Measurements from ENCODE around the gene BTNL3.

The BTNL3 gene, protein sequence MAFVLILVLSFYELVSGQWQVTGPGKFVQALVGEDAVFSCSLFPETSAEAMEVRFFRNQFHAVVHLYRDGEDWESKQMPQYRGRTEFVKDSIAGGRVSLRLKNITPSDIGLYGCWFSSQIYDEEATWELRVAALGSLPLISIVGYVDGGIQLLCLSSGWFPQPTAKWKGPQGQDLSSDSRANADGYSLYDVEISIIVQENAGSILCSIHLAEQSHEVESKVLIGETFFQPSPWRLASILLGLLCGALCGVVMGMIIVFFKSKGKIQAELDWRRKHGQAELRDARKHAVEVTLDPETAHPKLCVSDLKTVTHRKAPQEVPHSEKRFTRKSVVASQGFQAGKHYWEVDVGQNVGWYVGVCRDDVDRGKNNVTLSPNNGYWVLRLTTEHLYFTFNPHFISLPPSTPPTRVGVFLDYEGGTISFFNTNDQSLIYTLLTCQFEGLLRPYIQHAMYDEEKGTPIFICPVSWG

DNA sequence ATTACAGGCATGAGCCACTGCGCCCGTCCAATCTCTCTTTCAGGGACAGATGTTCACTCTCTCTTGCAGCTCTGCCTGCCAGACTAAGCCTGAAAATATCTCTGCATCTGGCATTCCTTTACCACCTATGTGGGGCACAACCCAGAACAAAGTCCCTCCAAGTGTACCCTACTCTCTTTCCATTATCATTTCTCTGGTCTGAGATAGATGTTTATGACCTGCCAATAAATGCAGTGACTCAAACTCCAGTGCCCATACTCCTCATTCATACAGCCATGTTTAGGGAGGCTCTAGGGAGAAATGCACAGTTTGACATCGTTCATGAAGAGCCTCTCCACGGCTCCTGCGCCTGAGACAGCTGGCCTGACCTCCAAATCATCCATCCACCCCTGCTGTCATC is at the start of gene BTNL3:
BTNL3 (plus strand) TSS at position 255 of the 400 bp plus-strand sequence. CDS start 183 bp downstream, outside the sequence.
- H3K27me3 ChIP-seq (ENCODE audit: control insufficient read depth, insufficient read depth, low read length): no peaks in the 10 kb centered on the region
- DNase-seq (ENCODE audit: low read depth, low spot score): no peak
- no peak within 1 kb of the TSS for H3K27ac ChIP-seq (ENCODE audit: low read length)
- H3K4me1 ChIP-seq (ENCODE audit: control insufficient read depth, insufficient read depth, low read length): no peaks in the 10 kb centered on the region
- H3K4me3 ChIP-seq (ENCODE audit: low read length): no peak within 1 kb of the TSS
- no CpG with 5 or more reads among the region's 5 CpGs for WGBS (ENCODE audit: insufficient coverage, insufficient read length)
- H3K36me3 ChIP-seq (ENCODE audit: control insufficient read depth, insufficient read depth, low read length): no peaks in the 10 kb centered on the region
- H3K9me3 ChIP-seq (ENCODE audit: control insufficient read depth, insufficient read depth, low read length): no peaks in the 10 kb centered on the region

DNA sequence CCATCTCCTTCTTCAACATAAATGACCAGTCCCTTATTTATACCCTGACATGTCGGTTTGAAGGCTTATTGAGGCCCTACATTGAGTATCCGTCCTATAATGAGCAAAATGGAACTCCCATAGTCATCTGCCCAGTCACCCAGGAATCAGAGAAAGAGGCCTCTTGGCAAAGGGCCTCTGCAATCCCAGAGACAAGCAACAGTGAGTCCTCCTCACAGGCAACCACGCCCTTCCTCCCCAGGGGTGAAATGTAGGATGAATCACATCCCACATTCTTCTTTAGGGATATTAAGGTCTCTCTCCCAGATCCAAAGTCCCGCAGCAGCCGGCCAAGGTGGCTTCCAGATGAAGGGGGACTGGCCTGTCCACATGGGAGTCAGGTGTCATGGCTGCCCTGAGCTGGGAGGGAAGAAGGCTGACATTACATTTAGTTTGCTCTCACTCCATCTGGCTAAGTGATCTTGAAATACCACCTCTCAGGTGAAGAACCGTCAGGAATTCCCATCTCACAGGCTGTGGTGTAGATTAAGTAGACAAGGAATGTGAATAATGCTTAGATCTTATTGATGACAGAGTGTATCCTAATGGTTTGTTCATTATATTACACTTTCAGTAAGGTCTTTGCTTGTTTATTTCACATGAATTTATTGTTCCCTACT is 38.2 kb upstream of the BTNL3 start:
- H3K27me3 ChIP-seq (ENCODE audit: control insufficient read depth, insufficient read depth, low read length): no peaks in the 10 kb centered on the region
- DNase-seq (ENCODE audit: low read depth, low spot score): no peak
- WGBS (ENCODE audit: insufficient coverage, insufficient read length): no CpG with 5 or more reads among the region's 6 CpGs

DNA sequence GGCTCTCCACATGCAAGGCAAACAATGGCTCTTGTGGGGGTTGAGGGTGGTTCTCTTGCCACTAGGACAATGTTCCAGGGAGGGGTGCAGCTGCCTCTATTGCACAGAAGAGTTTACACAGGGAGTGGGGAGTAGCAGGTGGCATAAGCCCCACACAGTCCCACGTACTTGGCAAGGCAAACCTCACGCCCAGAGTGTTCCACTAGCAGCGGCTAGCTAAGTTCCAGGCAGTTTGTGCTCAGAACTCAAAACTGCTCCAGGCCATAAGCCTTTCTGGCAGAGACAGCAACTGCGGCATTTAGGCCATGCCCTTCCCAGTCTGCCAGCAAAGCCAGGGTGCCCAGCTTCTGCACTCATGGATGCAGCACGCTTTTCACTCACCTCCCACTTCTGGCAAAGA is 29.0 kb upstream of the BTNL3 start:
- no CpG with 5 or more reads among the region's 5 CpGs for WGBS (ENCODE audit: insufficient coverage, insufficient read length)
- no peak overlapping the region for H3K4me3 ChIP-seq (ENCODE audit: low read length)
- no peak for DNase-seq (ENCODE audit: low read depth, low spot score)
- H3K9me3 ChIP-seq (ENCODE audit: control insufficient read depth, insufficient read depth, low read length): no peaks in the 10 kb centered on the region
- no peaks in the 10 kb centered on the region for H3K27me3 ChIP-seq (ENCODE audit: control insufficient read depth, insufficient read depth, low read length)
- no peaks in the 10 kb centered on the region for H3K36me3 ChIP-seq (ENCODE audit: control insufficient read depth, insufficient read depth, low read length)
- no peak overlapping the region for H3K27ac ChIP-seq (ENCODE audit: low read length)
- H3K4me1 ChIP-seq (ENCODE audit: control insufficient read depth, insufficient read depth, low read length): no peaks in the 10 kb centered on the region

More for the DNA sequence above, 38.2 kb upstream of the BTNL3 start:
- Histone ChIP-seq H3K36me3 (ENCODE audit: control insufficient read depth, insufficient read depth, low read length) (no peaks in the 10 kb centered on the region), H3K4me3 (ENCODE audit: low read length) (no peak overlapping the region), H3K4me1 (ENCODE audit: control insufficient read depth, insufficient read depth, low read length) (no peaks in the 10 kb centered on the region), H3K27ac (ENCODE audit: low read length) (no peak overlapping the region), H3K9me3 (ENCODE audit: control insufficient read depth, insufficient read depth, low read length) (no peaks in the 10 kb centered on the region)

DNA sequence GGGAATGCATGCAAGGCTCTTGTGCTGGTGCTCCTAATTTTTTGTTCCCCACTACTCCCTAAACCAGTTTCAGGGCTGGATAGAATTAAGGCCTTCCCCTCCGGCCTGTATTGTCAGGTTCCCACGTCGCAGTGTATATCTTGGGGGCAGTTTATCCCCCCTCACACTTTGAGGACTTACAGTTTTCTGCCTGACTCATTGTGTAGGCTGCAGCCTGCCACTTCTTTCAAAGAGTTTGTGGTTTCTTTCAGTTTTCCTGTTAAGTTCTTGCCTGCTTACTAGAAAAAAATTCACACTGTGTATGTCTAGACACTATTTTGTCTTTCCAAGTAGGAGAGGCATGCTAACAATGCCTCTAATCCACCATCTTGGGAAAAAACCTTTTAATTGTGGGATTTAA is 28.4 kb upstream of the BTNL3 start:
- Histone ChIP-seq H3K36me3 (ENCODE audit: control insufficient read depth, insufficient read depth, low read length) (no peaks in the 10 kb centered on the region), H3K4me1 (ENCODE audit: control insufficient read depth, insufficient read depth, low read length) (no peaks in the 10 kb centered on the region), H3K4me3 (ENCODE audit: low read length) (no peak overlapping the region), H3K27ac (ENCODE audit: low read length) (no peak overlapping the region), H3K27me3 (ENCODE audit: control insufficient read depth, insufficient read depth, low read length) (no peaks in the 10 kb centered on the region), H3K9me3 (ENCODE audit: control insufficient read depth, insufficient read depth, low read length) (no peaks in the 10 kb centered on the region)
- no CpG with 5 or more reads among the region's 3 CpGs for WGBS (ENCODE audit: insufficient coverage, insufficient read length)
- DNase-seq (ENCODE audit: low read depth, low spot score): no peak

DNA sequence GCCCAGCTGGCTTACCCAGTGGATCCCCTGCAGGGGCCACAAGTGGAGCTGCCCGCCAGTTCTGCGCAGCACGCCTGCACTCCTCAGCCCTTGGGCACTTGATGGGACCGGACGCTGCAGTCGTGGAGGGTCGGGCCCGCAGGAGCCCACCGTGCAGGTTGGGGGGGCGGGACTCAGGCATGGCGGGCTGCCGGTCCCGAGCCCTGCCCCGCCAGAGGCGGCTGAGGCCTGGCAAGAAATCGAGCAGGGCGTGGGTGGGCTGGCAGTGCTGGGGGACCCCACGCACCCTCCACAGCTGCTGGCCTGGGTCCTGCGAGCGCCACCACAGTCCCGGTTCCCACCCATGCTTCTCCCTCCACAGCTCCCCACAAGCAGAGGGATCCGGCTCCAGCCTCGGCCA is 19.2 kb upstream of the BTNL3 start:
- DNase-seq (ENCODE audit: low read depth, low spot score): no peak
- Histone ChIP-seq H3K27me3 (ENCODE audit: control insufficient read depth, insufficient read depth, low read length) (no peaks in the 10 kb centered on the region), H3K4me1 (ENCODE audit: control insufficient read depth, insufficient read depth, low read length) (no peaks in the 10 kb centered on the region), H3K9me3 (ENCODE audit: control insufficient read depth, insufficient read depth, low read length) (no peaks in the 10 kb centered on the region), H3K27ac (ENCODE audit: low read length) (no peak overlapping the region), H3K4me3 (ENCODE audit: low read length) (no peak overlapping the region), H3K36me3 (ENCODE audit: control insufficient read depth, insufficient read depth, low read length) (no peaks in the 10 kb centered on the region)
- WGBS (ENCODE audit: insufficient coverage, insufficient read length): no CpG with 5 or more reads among the region's 23 CpGs

DNA sequence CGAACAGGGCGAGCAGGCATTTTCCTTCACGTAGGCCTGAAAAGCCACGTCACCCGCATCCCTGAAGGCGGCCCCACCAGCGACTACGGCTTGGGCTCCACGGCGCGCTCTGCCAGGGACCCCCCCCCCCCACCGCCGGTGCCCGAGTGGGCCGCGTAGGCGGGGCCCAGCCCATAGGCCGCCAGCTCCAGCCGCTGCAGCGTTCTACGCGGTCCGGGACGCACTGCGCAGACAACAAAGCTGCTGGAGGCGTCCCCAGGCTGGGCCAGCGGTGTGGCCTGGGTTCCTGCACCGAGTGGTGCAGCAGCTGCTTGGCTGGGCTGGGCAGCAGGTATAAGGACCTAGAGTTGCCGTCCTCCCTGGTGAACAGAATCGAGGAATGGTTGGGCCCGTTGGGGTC is 18.3 kb upstream of the BTNL3 start:
- H3K27ac ChIP-seq (ENCODE audit: low read length): no peak overlapping the region
- WGBS (ENCODE audit: insufficient coverage, insufficient read length): no CpG with 5 or more reads among the region's 31 CpGs
- no peak overlapping the region for H3K4me3 ChIP-seq (ENCODE audit: low read length)

DNA sequence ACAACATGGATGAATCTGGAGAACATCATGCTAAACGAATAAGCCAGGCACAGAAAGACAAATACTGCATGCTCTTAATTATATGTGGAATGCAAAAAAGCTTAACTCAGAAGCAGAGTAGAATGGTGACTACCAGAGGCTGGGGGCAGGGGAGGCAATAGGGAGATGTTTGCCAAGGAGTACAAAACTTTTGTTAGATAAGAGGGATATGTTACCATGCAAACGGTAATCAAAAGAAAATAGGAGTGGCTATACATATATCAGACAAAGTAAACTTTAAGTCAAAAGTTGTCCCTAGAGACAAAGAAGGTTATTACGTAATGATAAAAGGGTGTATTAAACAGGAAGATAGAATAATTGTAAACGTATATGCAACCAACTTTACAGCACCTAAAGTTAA is 17.8 kb upstream of the BTNL3 start:
- Histone ChIP-seq H3K27ac (ENCODE audit: low read length) (no peak overlapping the region), H3K27me3 (ENCODE audit: control insufficient read depth, insufficient read depth, low read length) (no peaks in the 10 kb centered on the region), H3K4me1 (ENCODE audit: control insufficient read depth, insufficient read depth, low read length) (no peaks in the 10 kb centered on the region), H3K9me3 (ENCODE audit: control insufficient read depth, insufficient read depth, low read length) (no peaks in the 10 kb centered on the region), H3K36me3 (ENCODE audit: control insufficient read depth, insufficient read depth, low read length) (no peaks in the 10 kb centered on the region), H3K4me3 (ENCODE audit: low read length) (no peak overlapping the region)
- DNase-seq (ENCODE audit: low read depth, low spot score): no peak
- no CpG with 5 or more reads among the region's 4 CpGs for WGBS (ENCODE audit: insufficient coverage, insufficient read length)

More for the DNA sequence above, 18.3 kb upstream of the BTNL3 start:
- DNase-seq (ENCODE audit: low read depth, low spot score): no peak
- Histone ChIP-seq H3K36me3 (ENCODE audit: control insufficient read depth, insufficient read depth, low read length) (no peaks in the 10 kb centered on the region), H3K4me1 (ENCODE audit: control insufficient read depth, insufficient read depth, low read length) (no peaks in the 10 kb centered on the region), H3K9me3 (ENCODE audit: control insufficient read depth, insufficient read depth, low read length) (no peaks in the 10 kb centered on the region), H3K27me3 (ENCODE audit: control insufficient read depth, insufficient read depth, low read length) (no peaks in the 10 kb centered on the region)

DNA sequence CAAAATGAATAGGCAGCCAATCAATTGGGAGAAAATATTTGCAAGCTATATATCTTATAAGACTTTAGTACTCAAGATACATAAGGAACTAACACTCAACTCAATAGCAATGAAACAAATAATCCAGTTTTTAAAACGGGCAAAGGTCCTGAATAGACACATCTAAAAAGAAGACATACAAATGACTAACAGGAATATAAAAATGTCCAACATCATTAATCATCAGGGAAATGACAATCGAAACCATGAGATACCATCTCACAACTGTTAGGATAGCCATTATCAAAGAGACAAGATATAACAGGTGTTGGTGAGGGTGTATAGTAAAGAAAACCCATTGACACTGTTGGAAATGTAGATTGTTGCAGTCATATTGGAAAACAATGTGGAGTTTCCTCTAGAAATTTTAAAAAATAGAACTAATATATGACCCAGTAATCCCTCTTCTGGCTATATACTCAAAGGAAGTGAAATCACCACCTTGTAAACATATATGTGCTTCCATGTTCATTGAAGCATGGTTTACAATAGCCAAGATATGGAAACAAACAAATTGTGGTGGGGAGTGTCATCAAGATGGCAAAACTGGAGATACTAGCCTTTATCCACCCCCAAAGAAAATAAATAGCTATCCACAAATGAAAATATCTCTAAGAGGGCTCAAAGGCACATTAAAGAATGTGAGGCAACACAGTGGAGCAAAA is 13.9 kb upstream of the BTNL3 start:
- no CpG with 5 or more reads among the region's 2 CpGs for WGBS (ENCODE audit: insufficient coverage, insufficient read length)
- no peak overlapping the region for H3K27ac ChIP-seq (ENCODE audit: low read length)
- no peaks in the 10 kb centered on the region for H3K4me1 ChIP-seq (ENCODE audit: control insufficient read depth, insufficient read depth, low read length)
- no peaks in the 10 kb centered on the region for H3K36me3 ChIP-seq (ENCODE audit: control insufficient read depth, insufficient read depth, low read length)
- no peak overlapping the region for H3K4me3 ChIP-seq (ENCODE audit: low read length)
- DNase-seq (ENCODE audit: low read depth, low spot score): no peak
- H3K9me3 ChIP-seq (ENCODE audit: control insufficient read depth, insufficient read depth, low read length): no peaks in the 10 kb centered on the region
- no peaks in the 10 kb centered on the region for H3K27me3 ChIP-seq (ENCODE audit: control insufficient read depth, insufficient read depth, low read length)

DNA sequence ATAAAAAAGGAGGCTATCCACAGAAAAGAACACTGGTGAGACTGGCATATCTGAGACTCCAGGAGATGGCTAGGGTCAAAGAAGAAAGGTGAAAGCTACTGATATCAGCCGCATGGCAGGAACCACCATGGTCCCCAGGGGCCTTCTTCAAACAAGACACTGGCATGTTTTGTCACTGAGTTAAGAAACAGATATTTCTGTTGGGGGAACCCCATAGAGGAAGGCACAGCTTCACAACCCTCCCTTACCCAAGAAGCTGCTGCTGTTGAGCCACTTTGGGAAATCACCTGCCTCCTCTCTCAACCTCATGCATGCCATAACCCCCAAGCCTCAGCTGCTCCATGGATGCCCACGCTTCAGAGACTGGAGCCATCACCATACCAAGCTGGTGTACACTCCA is 13.3 kb upstream of the BTNL3 start:
- H3K4me3 ChIP-seq (ENCODE audit: low read length): no peak overlapping the region
- no peak overlapping the region for H3K27ac ChIP-seq (ENCODE audit: low read length)
- no CpG with 5 or more reads among the region's 2 CpGs for WGBS (ENCODE audit: insufficient coverage, insufficient read length)
- no peak for DNase-seq (ENCODE audit: low read depth, low spot score)
- no peaks in the 10 kb centered on the region for H3K36me3 ChIP-seq (ENCODE audit: control insufficient read depth, insufficient read depth, low read length)
- H3K27me3 ChIP-seq (ENCODE audit: control insufficient read depth, insufficient read depth, low read length): no peaks in the 10 kb centered on the region
- no peaks in the 10 kb centered on the region for H3K9me3 ChIP-seq (ENCODE audit: control insufficient read depth, insufficient read depth, low read length)
- H3K4me1 ChIP-seq (ENCODE audit: control insufficient read depth, insufficient read depth, low read length): no peaks in the 10 kb centered on the region

DNA sequence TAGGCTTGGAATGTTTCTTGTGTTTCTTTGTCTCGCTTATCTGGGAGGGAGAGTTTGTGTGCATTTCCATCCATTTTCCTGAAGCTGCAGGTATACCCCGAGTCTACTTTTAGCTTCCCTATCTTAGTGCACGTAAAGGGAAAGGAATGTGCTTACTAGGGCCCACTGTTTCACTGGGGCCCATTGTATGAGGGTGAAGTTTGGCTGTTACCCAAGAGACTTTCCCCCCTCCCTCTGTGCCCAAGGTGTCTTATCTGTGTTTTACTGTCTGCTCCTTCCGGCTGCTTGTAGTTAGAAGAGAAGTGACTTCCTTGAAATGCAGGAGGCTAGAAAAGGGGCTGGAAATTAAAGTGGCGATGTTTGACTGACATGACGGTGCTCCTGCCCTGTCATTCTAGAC is 12.1 kb upstream of the BTNL3 start:
- Histone ChIP-seq H3K36me3 (ENCODE audit: control insufficient read depth, insufficient read depth, low read length) (no peaks in the 10 kb centered on the region), H3K9me3 (ENCODE audit: control insufficient read depth, insufficient read depth, low read length) (no peaks in the 10 kb centered on the region), H3K4me1 (ENCODE audit: control insufficient read depth, insufficient read depth, low read length) (no peaks in the 10 kb centered on the region), H3K4me3 (ENCODE audit: low read length) (no peak overlapping the region), H3K27me3 (ENCODE audit: control insufficient read depth, insufficient read depth, low read length) (no peaks in the 10 kb centered on the region), H3K27ac (ENCODE audit: low read length) (no peak overlapping the region)
- no CpG with 5 or more reads among the region's 6 CpGs for WGBS (ENCODE audit: insufficient coverage, insufficient read length)
- DNase-seq (ENCODE audit: low read depth, low spot score): no peak
